A549 (cell line): ENCODE measurements around the gene LRRC4B. TPM values are rescaled to one million over a fixed set of nuclear protein-coding genes. Genes with fewer than 3 reads are reported as not detected.

Experiments used
- ATAC-seq, 2 experiments: fragments of 200-7000 bp in 1 of 2; fragments of >200 bp in 1 of 2; cut with Nextera tagmentation in 1 of 2; cut with Tn5 transposase in 1 of 2; 3 replicates each; pipeline versions ENCODE4 v1.8.0 to v1.9.1; 2018 to 2020; ENCODE audit warnings: mild to moderate bottlenecking in 1 of 2, moderate library complexity in 1 of 2
- CTCF ChIA-PET: fragments of 300-600 bp; sonication (Branson Sonifier 250); formaldehyde crosslinking; extraction: SDS; loops from one replicate; lab custom pipeline; 2021; ENCODE audit warnings: antibody characterized with exemption, inconsistent platforms; lab: Yijun Ruan, JAX
- POLR2A ChIA-PET: fragments of 350-600 bp; formaldehyde crosslinking; extraction: SDS; loops from one replicate; lab custom pipeline; 2021; ENCODE audit warnings: antibody characterized with exemption, inconsistent platforms; lab: Yijun Ruan, JAX
- DNase-seq, 2 experiments: peaks; one replicate each; pipeline versions ENCODE4 v3.0.0 to v3.0.0-alpha.2; 2011 to 2016; ENCODE audit warnings: low read depth in 1 of 2, low spot score in 1 of 2
- FAIRE-seq: peaks from 2 replicates; lab custom pipeline; 2011; peaks lifted over from hg19 to GRCh38; lab: Jason Lieb, UNC
- H3K27ac ChIP-seq, 2 experiments: fragments of >200 bp; sonication (Bioruptor Twin); formaldehyde crosslinking; 3 replicates each; pipeline ENCODE4 v1.5.1; 2016 to 2017
- H3K4me1 ChIP-seq: fragments of >200 bp; sonication (Bioruptor Twin); formaldehyde crosslinking; 3 replicates; pipeline ENCODE4 v1.6.1; 2016
- H3K4me2 ChIP-seq: fragments of >200 bp; sonication (Bioruptor Twin); formaldehyde crosslinking; 3 replicates; pipeline ENCODE4 v1.6.1; 2016
- H3K4me3 ChIP-seq: fragments of >200 bp; sonication (Bioruptor Twin); formaldehyde crosslinking; 3 replicates; pipeline ENCODE4 v1.5.1; 2016
- H3K9me3 ChIP-seq: fragments of >200 bp; sonication (Bioruptor Twin); formaldehyde crosslinking; 3 replicates; pipeline ENCODE4 v1.6.1; 2016
- BCL3 ChIP-seq: fragments of >200 bp; sonication (Bioruptor Twin); formaldehyde crosslinking; IDR thresholded peaks from 3 replicates; pipeline ENCODE4 v1.6.1; 2016
- BHLHE40 ChIP-seq: IDR thresholded peaks from 2 replicates; pipeline ENCODE4 v1.6.1; 2012; ENCODE audit warnings: low read depth, low read length, inconsistent platforms
- CTCF ChIP-seq: fragments of >200 bp; sonication (Bioruptor Twin); formaldehyde crosslinking; IDR thresholded peaks from 3 replicates; pipeline ENCODE4 v1.5.1; 2016
- E2F6 ChIP-seq: IDR thresholded peaks from 2 replicates; pipeline ENCODE4 v1.6.1; 2012; ENCODE audit warnings: low read depth, borderline replicate concordance
- EHMT2 ChIP-seq: fragments of 200-600 bp; sonication (generic); IDR thresholded peaks from 2 replicates; pipeline ENCODE4 v1.6.1; 2016; ENCODE audit warnings: antibody characterized with exemption, low read depth, mild to moderate bottlenecking, moderate library complexity
- ESRRA ChIP-seq: fragments of 150-350 bp; IDR thresholded peaks from 2 replicates; pipeline ENCODE4 v1.6.1; 2014; ENCODE audit warnings: mild to moderate bottlenecking, low read length, borderline replicate concordance
- FOXS1 ChIP-seq: fragments of 250-450 bp; sonication (Bioruptor Pico); IDR thresholded peaks from 2 replicates; pipeline ENCODE4 v1.5.0; 2020; ENCODE audit warnings: mild to moderate bottlenecking, moderate library complexity
- HES2 ChIP-seq: fragments of >200 bp; sonication (Bioruptor Twin); formaldehyde crosslinking; IDR thresholded peaks from 2 replicates; pipeline ENCODE4 v1.6.1; 2016
- HMGXB4 ChIP-seq: fragments of 250-450 bp; sonication (Bioruptor Pico); IDR thresholded peaks from 2 replicates; pipeline ENCODE4 v1.5.0; 2021; ENCODE audit warnings: mild to moderate bottlenecking, moderate library complexity, borderline replicate concordance
- HOXA7 ChIP-seq: fragments of 250-450 bp; sonication (Bioruptor Pico); IDR thresholded peaks from 2 replicates; pipeline ENCODE4 v1.5.0; 2020; ENCODE audit warnings: mild to moderate bottlenecking, moderate library complexity
- KDM1A ChIP-seq: fragments of 200-600 bp; sonication (generic); IDR thresholded peaks from 2 replicates; pipeline ENCODE4 v1.6.1; 2016; ENCODE audit warnings: low read depth, mild to moderate bottlenecking
- KDM5A ChIP-seq: fragments of 200-600 bp; sonication (generic); IDR thresholded peaks from 2 replicates; pipeline ENCODE4 v1.6.1; 2016; ENCODE audit warnings: antibody characterized with exemption, mild to moderate bottlenecking
- MAFK ChIP-seq: fragments of 450-650 bp; IDR thresholded peaks from 2 replicates; pipeline ENCODE4 v1.6.1; 2014; ENCODE audit not compliant: partially characterized antibody
- MAX ChIP-seq: IDR thresholded peaks from 2 replicates; pipeline ENCODE4 v1.6.1; 2012
- PHF8 ChIP-seq: fragments of 200-600 bp; sonication (generic); IDR thresholded peaks from 2 replicates; pipeline ENCODE4 v1.6.1; 2016; ENCODE audit warnings: low read depth, mild to moderate bottlenecking, antibody characterized with exemption, moderate library complexity, borderline replicate concordance
- RAD21 ChIP-seq, 2 experiments: fragments of >200 bp in 1 of 2; sonication (Bioruptor Twin) in 1 of 2; formaldehyde crosslinking in 1 of 2; IDR thresholded peaks in 1 of 2; conservative IDR thresholded peaks in 1 of 2; 2 replicates in 1 of 2; 3 replicates in 1 of 2; pipeline ENCODE4 v1.6.1; 2012 to 2018; ENCODE audit warnings: inconsistent platforms in 1 of 2
- RCOR1 ChIP-seq: fragments of 150-350 bp; IDR thresholded peaks from 2 replicates; pipeline ENCODE4 v1.6.1; 2014; ENCODE audit warnings: antibody characterized with exemption, low read length, low read depth
- REST ChIP-seq: fragments of 200-600 bp; sonication (generic); IDR thresholded peaks from 2 replicates; pipeline ENCODE4 v1.6.1; 2016; ENCODE audit warnings: antibody characterized with exemption, mild to moderate bottlenecking, moderate library complexity
- RFX5 ChIP-seq: fragments of 450-650 bp; IDR thresholded peaks from 2 replicates; pipeline ENCODE4 v1.7.1; 2014; ENCODE audit warnings: antibody characterized with exemption, mild to moderate bottlenecking, moderate library complexity
- SMC3 ChIP-seq: fragments of >200 bp; sonication (Bioruptor Twin); formaldehyde crosslinking; IDR thresholded peaks from 3 replicates; pipeline ENCODE4 v1.6.1; 2018; ENCODE audit warnings: inconsistent platforms
- TFCP2L1 ChIP-seq: fragments of 250-450 bp; sonication (Bioruptor Pico); IDR thresholded peaks from 2 replicates; pipeline ENCODE4 v1.5.0; 2021; ENCODE audit warnings: mild to moderate bottlenecking
- ZC3H11A ChIP-seq: fragments of 450-650 bp; IDR thresholded peaks from 2 replicates; pipeline ENCODE4 v1.6.1; 2014; ENCODE audit warnings: antibody characterized with exemption, mild to moderate bottlenecking
- ZFP36 ChIP-seq: fragments of 450-650 bp; IDR thresholded peaks from 2 replicates; pipeline ENCODE4 v1.6.1; 2014; ENCODE audit warnings: borderline replicate concordance; ENCODE audit not compliant: partially characterized antibody
- WGBS: methylation state at CpG from one replicate; pipeline ENCODE4 v1.1.6; 2017; ENCODE audit errors: missing lambda C conversion rate; 5-methylcytosine and 5-hydroxymethylcytosine counted together
- polyA plus RNA-seq, 4 experiments: library from polyadenylated mRNA; depleted of rRNA in 3 of 4; stranded (reverse); fragments of >200 nt; fragmentation: RNase III in 1 of 4; extraction: RNeasy Plus Mini Kit Qiagen cat#74134 plus additional on column Dnase treatment in 1 of 4; gene quantifications; 2 replicates in 3 of 4; 3 replicates in 1 of 4; pipeline ENCODE4 v1.2.3, GENCODE V29; 2011 to 2017

Gene LRRC4B
- polyA plus RNA-seq, 2 of the 4 experiments (the other 2 are of a cell fraction): 0.54 to 0.97 TPM

- POLR2A ChIA-PET: interaction anchor here (0.7 to 0.8 kb wide), 2 partner anchors 120 to 246 kb away, joined by 3 to 4 read pairs; no protein-coding TSS in a partner anchor
- peak; percentile 95 to 98 for DNase-seq
- CTCF ChIA-PET: interaction anchor here (0.6 to 18.0 kb wide), 73 partner anchors 8 to 480 kb away, joined by 3 to 355 read pairs (median 5); partner anchors contain the start of genes ACP4, CLEC11A, JOSD2 and LRRC4B
- peak; percentile 90 to 98 for ATAC-seq
- 6% methylated on average over 15 of the region's 15 CpGs for WGBS
- Histone ChIP-seq H3K4me1 (no peaks in the 10 kb centered on the region), H3K4me2 (no peak overlapping the region), H3K27ac (no peak overlapping the region), H3K4me3 (no peak overlapping the region), H3K9me3 (peaks cover 9% of the 10 kb centered on the region)
- FAIRE-seq: peak; percentile 80
- TF ChIP-seq MAX (peak; percentile 40), ZFP36 (peak; percentile 1), RFX5 (peak; percentile 76), KDM5A (no peak), RAD21 (conservative IDR thresholded peaks at IDR 0.05 in 1 of 2, IDR thresholded peaks at IDR 0.05 in 1 of 2) (peak; percentile 87), BHLHE40 (no peak), KDM1A (no peak), CTCF (peak; percentile 98), SMC3 (peak; percentile 93), FOXS1 (CRISPR knock-in tag) (no peak), HMGXB4 (0 out of 2 replicates have a peak, but pooled peaks have one; percentile 18), ZC3H11A (peak; percentile 1; the same call in 1 of the 2 replicates)
Observed at GRCh38 chr19:50537769-50538230, 30.4 kb downstream of the LRRC4B start.

- ATAC-seq: peak in 1 of 2 experiments; percentile 19; a peak in 3 of 6 replicates
- WGBS: 38% methylated on average over 18 of the region's 18 CpGs
- Histone ChIP-seq H3K4me3 (no peak overlapping the region), H3K27ac (no peak overlapping the region), H3K4me1 (no peaks in the 10 kb centered on the region), H3K9me3 (peaks cover 14% of the 10 kb centered on the region), H3K4me2 (no peak overlapping the region)
- POLR2A ChIA-PET: interaction anchor here (0.7 to 0.8 kb wide), 2 partner anchors 121 to 246 kb away, joined by 3 to 4 read pairs; no protein-coding TSS in a partner anchor
- FAIRE-seq: no peak
- CTCF ChIA-PET: interaction anchor here (0.6 to 18.0 kb wide), 72 partner anchors 8 to 480 kb away, joined by 3 to 355 read pairs (median 5); partner anchors contain the start of genes ACP4, CLEC11A, JOSD2 and LRRC4B
- DNase-seq: no peak
- no peak for TF ChIP-seq EHMT2
- no peak for TF ChIP-seq FOXS1 (CRISPR knock-in tag)
- TF ChIP-seq RFX5: no peak
- no peak for TF ChIP-seq SMC3
- TF ChIP-seq MAFK: no peak
- no peak for TF ChIP-seq REST
- TF ChIP-seq HES2: no peak
- no peak for TF ChIP-seq E2F6
- TF ChIP-seq TFCP2L1 (CRISPR knock-in tag): no peak
- no peak for TF ChIP-seq BCL3
- no peak for TF ChIP-seq CTCF
- no peak for TF ChIP-seq RCOR1
- TF ChIP-seq ESRRA: no peak
- TF ChIP-seq PHF8: no peak
- TF ChIP-seq HOXA7: no peak
Observed at GRCh38 chr19:50537306-50537685, 30.9 kb downstream of the LRRC4B start.
